GM12891 (cell line): ENCODE measurements around the gene SLC25A12.

ENCODE experiments used
- PAX5 ChIP-seq: IDR thresholded peaks from 2 replicates; pipeline ENCODE4 v1.6.1; 2011; ENCODE audit warnings: low read length, moderate library complexity, mild to moderate bottlenecking; ENCODE audit not compliant: insufficient read depth, severe bottlenecking
- POLR2A ChIP-seq: IDR thresholded peaks from 2 replicates; pipeline ENCODE4 v1.6.1; 2011; ENCODE audit warnings: low read depth, low read length, control low read depth
- POLR2AphosphoS5 ChIP-seq: IDR thresholded peaks from 2 replicates; pipeline ENCODE4 v1.6.1; 2011; ENCODE audit warnings: low read depth, low read length, control low read depth
- SPI1 ChIP-seq: IDR thresholded peaks from 2 replicates; pipeline ENCODE4 v1.6.1; 2011; ENCODE audit warnings: low read depth, low read length, control low read depth
- TAF1 ChIP-seq: IDR thresholded peaks from 2 replicates; pipeline ENCODE4 v1.6.1; 2011; ENCODE audit warnings: low read depth, low read length, control low read depth

DNA sequence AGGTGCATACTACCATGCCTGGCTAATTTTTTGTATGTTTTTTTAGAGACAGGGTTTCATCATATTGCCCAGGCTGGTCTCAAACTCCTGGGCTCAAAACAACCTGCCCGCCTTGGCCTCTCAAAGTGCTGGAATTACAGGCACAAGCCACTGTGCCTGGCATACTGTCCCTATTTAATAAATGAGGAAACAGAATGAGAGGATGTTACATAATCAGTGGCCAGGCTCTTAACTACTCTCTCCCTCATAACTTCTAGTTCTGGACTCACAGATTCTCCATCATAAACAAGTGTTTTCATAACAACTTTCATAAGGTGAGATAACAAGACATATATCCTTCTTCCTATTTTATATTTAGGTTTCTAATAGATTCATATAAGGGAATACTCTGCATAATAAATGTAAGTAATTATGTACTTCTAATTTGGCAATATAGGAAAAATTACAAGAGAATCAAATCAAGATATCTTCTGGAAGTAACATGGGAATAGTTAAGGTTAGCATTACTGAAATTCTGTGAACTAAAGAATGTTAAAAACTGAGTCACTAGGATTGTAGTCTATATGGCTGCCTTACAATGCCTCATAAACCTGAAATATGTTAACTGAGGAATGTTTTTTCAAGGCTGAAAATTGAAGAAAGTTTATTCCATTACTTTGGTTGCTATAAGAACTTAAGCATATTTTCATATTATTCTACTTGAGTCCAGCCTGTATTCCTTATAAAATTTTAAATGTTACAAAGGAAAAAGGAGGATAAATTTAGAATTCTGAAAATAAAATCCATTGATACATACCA is 71.3 kb downstream of the SLC25A12 start:
- TF ChIP-seq POLR2A (no peak), POLR2AphosphoS5 (no peak), TAF1 (no peak), PAX5 (no peak), SPI1 (no peak)
